Heart right ventricle (tissue), 16 donors: ENCODE measurements around the gene PPP6C. TPM values are rescaled to one million over a fixed set of nuclear protein-coding genes. Genes with fewer than 3 reads are reported as not detected.
"Not testable (repeated sequence)": the region's sequence is repeated elsewhere in the genome, so short reads cannot be mapped to it uniquely, and the experiment has no call there.

Experiments
- ATAC-seq, 8 donors: fragments of 200-7000 bp; cut with Tn5 transposase; one replicate each; pipeline ENCODE4 v1.9.1; 2020; ENCODE audit warnings: mild to moderate bottlenecking in 8 of 8, moderate library complexity in 8 of 8, moderate number of reproducible peaks in 1 of 8
- DNase-seq, 2 donors: peaks; one replicate each; pipeline ENCODE4 v3.0.0-alpha.2; 2020
- H3K27ac ChIP-seq, 10 donors: fragments of 200-600 bp; sonication (generic) in 2 of 10; one replicate each; pipeline versions ENCODE4 v1.5.0 to v1.8.0; 2020 to 2022; ENCODE audit warnings: mild to moderate bottlenecking in 3 of 10
- H3K27me3 ChIP-seq, 7 donors: fragments of 200-600 bp; one replicate each; pipeline ENCODE4 v1.8.0; 2021 to 2022; ENCODE audit warnings: mild to moderate bottlenecking in 2 of 7
- H3K36me3 ChIP-seq, 9 donors: fragments of 200-600 bp; sonication (generic) in 1 of 9; one replicate each; pipeline versions ENCODE4 v1.5.0 to v1.8.0; 2020 to 2022; ENCODE audit warnings: mild to moderate bottlenecking in 2 of 9
- H3K4me1 ChIP-seq, 9 donors: fragments of 200-600 bp; sonication (generic) in 1 of 9; one replicate each; pipeline versions ENCODE4 v1.5.0 to v1.8.0; 2020 to 2022; ENCODE audit warnings: mild to moderate bottlenecking in 4 of 9
- H3K4me3 ChIP-seq, 10 donors: fragments of 200-600 bp; sonication (generic) in 2 of 10; one replicate each; pipeline versions ENCODE4 v1.5.0 to v1.8.0; 2020 to 2022; ENCODE audit warnings: mild to moderate bottlenecking in 7 of 10, moderate library complexity in 2 of 10
- H3K9me3 ChIP-seq, 11 donors: fragments of 200-600 bp in 10 of 11; sonication (generic) in 2 of 11; one replicate each; pipeline versions ENCODE4 v1.5.0 to v1.8.0; 2013 to 2022; ENCODE audit warnings: mild to moderate bottlenecking in 2 of 11, control low read depth in 1 of 11, moderate library complexity in 1 of 11
- WGBS, 2 donors: extraction: QIAGEN DNeasy Blood & Tissue Kit; methylation state at CpG; one replicate each; pipeline ENCODE4 v1.1.7; 2013; ENCODE audit warnings: inconsistent platforms in 1 of 2; 5-methylcytosine and 5-hydroxymethylcytosine counted together
- intact Hi-C, 10 donors: fragments of 100-400 bp; cut with DNase I; formaldehyde crosslinking; loops; one replicate each; pipeline versions ENCODE4 v1.11.1 to v1.14.2; 2022
- long read RNA-seq, 3 donors: library from polyadenylated mRNA; unstranded; transcript quantifications; one replicate each; pipeline ENCODE4 v2.0.0, GENCODE V29; 2020 to 2021
- polyA plus RNA-seq, 2 donors: library from polyadenylated mRNA; stranded (reverse); fragments of 200-250 nt; gene quantifications; one replicate each; pipeline ENCODE4 v1.2.3, GENCODE V29; 2013
- total RNA-seq, 10 donors: library from RNA; stranded (reverse); fragmentation: NEBNext Ultra II Directional in 3 of 10; extraction: Animal tissue kit (Norgen Biotek cat#: 25700) in 3 of 10; gene quantifications; one replicate each; pipeline versions ENCODE4 v1.2.1 to v1.2.4, GENCODE V29; 2021 to 2023
- TF ChIP-seq, protein P1 (sequence below), 9 donors: fragments of 200-600 bp; sonication (generic) in 2 of 9; IDR thresholded peaks; one replicate each; pipeline versions ENCODE4 v1.5.0 to v1.8.0; 2021 to 2022; ENCODE audit warnings: antibody characterized with exemption in 9 of 9, mild to moderate bottlenecking in 5 of 9, moderate library complexity in 1 of 9
- donor health status: Arrhythmogenic right ventricular cardiomyopathy.
- donor health status: ischemic (EF 13 %, LVEDD 7.1; RV severe dilation, severe dysfunction).
- donor health status: healthy with polysubstance abuse.
- donor health status: DM: no; HTN: yes; CAD: no.
- donor health status: DM: no; HTN: no; CAD: no.
- donor health status: ischemic (EF 25% LVEDD 6.9; RV normal size, moderate dysfunction).
- donor health status: ischemic (EF 25% LVEDD 5.7; RV mildly dilated, moderate dysfunction).
- donor health status: healthy.
- donor health status: DM: yes; HTN: yes; CAD: no.
- donor health status: Ischemic cardiomyopathy.
- donor health status: ischemic (EF 35%, LVEDD 5.7; RV mildly dilated, moderate dysfunction).
- donor health status: nonischemic (EF 11% LVEDD 7.7; RV severe dilation, severe dysfunction).
- donor health status: DM: yes; HTN: yes; CAD: no.
- donor health status: PGD.
- donor health status: ischemic (EF 29% LVEDD 5.4; RV normal size, mild dysfunction).
- donor health status: nonischemic (EF 23%, LVEDD 6.1; RV moderate dilation, normal function).

The PPP6C gene
- 10 to 100 TPM; 32.3 to 41.5 (median 38.5) TPM for total RNA-seq
- polyA plus RNA-seq = 10 to 100 TPM; 10.3 to 17.3 TPM
- long read RNA-seq, donor 1, full-length matches to known transcripts = 41 of 47 reads
- long read RNA-seq, donor 1, partial matches to known transcripts = 4 of 47 reads
- long read RNA-seq, donor 1, other reads (novel, unspliced or antisense) = 2 of 47 reads
- long read RNA-seq, donor 2, full-length matches to known transcripts = 34 of 39 reads
- long read RNA-seq, donor 2, partial matches to known transcripts = 4 of 39 reads
- long read RNA-seq, donor 2, other reads (novel, unspliced or antisense) = 1 of 39 reads
- long read RNA-seq, donor 3, full-length matches to known transcripts = 95 of 118 reads
- long read RNA-seq, donor 3, partial matches to known transcripts = 2 of 118 reads
- long read RNA-seq, donor 3, other reads (novel, unspliced or antisense) = 21 of 118 reads

DNA sequence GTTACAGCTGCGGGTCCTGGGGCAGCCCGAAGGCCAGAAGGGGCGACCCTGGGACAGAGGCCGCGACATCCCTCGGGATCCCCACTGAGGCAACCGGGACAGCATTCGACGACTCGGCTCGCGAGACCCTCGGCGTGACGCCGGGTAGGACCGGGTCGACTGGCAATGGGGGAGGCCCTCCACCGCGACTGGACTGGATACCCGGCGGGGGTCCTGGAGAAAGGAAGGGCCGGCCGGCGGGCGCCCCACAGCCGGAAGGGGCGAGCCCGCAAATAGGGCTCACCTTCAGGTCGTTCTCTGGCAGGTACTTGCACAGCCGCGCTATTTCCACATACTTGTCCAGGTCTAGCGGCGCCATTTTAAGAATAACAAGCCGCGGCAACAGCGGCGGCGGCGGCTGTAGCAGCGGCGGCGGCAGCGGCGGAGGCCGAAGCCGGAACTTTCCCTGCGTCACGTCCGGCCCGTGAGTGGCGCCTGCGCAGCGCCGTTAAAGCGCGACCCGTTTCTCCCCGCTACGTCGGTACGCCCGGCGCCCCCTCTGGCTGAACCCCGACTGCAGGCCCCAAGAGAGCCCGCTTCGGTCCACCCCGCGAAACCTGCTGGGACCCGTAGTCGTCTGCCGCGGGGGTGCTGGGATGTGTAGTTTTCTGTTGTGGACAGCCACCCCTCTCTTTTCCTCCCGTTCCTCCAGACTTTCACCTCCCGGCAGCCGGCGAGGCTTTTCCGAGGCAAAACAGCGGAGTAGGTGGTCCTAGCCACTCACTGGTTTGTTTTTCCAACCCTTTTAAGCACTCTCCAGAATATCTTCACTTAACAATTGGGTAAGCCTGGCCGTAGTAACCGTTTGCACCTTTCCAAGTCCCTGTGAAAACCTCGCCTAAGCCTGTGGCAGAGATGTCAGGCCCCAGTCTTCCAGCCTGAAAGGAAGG is at the start of gene PPP6C:
Gene PPP6C (minus strand): TSS at position 443 of the 929 bp plus-strand sequence. CDS start 85 bp downstream, at position 358.
- Histone ChIP-seq H3K9me3 (no peaks in the 10 kb centered on the region), H3K4me1 (peaks cover 4 to 53% (median 41%) of the 10 kb centered on the region in 9 donors), H3K27me3 (no peaks in the 10 kb centered on the region), H3K4me3 (peak within 1 kb of the TSS; percentile 73 to 100 (median 90)), H3K27ac (peak within 1 kb of the TSS; percentile 52 to 99 (median 95)), H3K36me3 (peaks cover 0 to 1% (median 0%) of the 10 kb centered on the region in 9 donors)
- TF ChIP-seq, protein P1, sequence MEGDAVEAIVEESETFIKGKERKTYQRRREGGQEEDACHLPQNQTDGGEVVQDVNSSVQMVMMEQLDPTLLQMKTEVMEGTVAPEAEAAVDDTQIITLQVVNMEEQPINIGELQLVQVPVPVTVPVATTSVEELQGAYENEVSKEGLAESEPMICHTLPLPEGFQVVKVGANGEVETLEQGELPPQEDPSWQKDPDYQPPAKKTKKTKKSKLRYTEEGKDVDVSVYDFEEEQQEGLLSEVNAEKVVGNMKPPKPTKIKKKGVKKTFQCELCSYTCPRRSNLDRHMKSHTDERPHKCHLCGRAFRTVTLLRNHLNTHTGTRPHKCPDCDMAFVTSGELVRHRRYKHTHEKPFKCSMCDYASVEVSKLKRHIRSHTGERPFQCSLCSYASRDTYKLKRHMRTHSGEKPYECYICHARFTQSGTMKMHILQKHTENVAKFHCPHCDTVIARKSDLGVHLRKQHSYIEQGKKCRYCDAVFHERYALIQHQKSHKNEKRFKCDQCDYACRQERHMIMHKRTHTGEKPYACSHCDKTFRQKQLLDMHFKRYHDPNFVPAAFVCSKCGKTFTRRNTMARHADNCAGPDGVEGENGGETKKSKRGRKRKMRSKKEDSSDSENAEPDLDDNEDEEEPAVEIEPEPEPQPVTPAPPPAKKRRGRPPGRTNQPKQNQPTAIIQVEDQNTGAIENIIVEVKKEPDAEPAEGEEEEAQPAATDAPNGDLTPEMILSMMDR (IDR thresholded peaks at IDR 0.05) = peak; percentile 21 to 85 (median 69)
- WGBS, 2 donors = 0 to 1% methylated on average over 82 of the region's 82 CpGs
- DNase-seq = peak; percentile 98
- ATAC-seq = peak; percentile 99
- intact Hi-C loops = loop anchor here in 2 of 10 donors (5.0 kb wide), 1 partner anchor 247 kb away; the partner anchor contains the start of gene GOLGA1 (in 2 of the 2)

DNA sequence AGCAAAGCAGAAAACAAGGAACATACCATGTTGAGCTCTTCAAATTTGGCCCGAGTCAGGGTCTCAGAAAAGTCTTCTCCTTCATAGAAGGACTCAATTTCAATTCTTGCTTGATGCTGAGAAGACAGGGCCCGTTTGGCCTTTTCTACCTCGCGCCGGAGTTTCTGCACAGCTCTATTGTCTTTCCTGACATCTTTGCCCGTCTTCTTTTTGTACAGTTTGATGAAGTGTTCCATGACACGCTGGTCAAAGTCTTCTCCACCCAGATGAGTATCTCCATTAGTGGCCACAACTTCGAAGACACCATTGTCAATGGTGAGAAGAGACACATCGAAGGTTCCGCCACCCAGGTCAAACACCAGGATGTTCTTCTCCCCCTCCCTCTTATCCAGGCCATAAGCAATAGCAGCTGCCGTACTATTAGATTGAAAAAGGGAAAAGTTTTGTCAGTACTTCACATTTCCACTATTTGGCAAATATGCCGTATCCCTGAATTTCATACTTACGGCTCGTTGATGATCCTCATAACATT is 49.4 kb upstream of the PPP6C start:
- intact Hi-C loops = no loop called here
- H3K27ac ChIP-seq = no peak overlapping the region

DNA sequence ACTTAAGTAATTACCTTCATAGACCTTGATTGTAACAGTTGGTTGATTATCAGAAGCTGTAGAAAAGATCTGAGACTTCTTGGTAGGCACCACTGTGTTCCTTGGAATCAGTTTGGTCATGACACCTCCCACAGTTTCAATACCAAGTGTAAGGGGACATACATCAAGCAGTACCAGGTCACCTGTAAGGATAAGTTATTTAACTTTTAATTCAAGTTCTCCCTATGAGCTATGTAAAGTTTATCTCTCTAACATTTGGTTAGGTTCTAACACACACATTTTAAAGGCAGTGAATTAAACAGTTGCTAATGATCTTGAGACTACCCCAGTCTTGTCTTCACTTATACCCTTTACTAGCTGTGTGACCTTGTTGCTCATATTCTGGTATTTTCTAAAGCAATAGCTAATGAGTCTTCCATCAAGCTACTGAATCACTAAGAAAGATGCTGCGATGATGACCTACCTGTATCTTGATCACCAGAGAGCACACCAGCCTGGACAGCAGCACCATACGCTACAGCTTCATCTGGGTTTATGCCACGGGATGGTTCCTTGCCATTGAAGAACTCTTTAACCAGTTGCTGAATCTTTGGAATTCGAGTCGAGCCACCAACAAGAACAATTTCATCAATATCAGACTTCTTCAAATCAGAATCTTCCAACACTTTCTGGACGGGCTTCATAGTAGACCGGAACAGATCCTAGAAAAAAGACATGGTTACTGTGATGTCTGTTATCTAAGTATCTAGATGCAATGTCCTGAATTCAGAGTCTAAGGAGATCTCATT is 48.7 kb upstream of the PPP6C start:
- TF ChIP-seq, protein P1 (IDR thresholded peaks at IDR 0.05) = no peak
- Histone ChIP-seq H3K36me3 (peaks cover 0 to 70% (median 52%) of the 10 kb centered on the region in 9 donors), H3K9me3 (no peaks in the 10 kb centered on the region), H3K4me3 (peak overlapping the region in 9 of 10 donors; percentile 3 to 99 (median 88)), H3K27ac (peak overlapping the region in 1 of 10 donors; percentile 21), H3K4me1 (peaks cover 26 to 67% (median 63%) of the 10 kb centered on the region in 9 donors), H3K27me3 (no peaks in the 10 kb centered on the region)
- no peak for ATAC-seq
- DNase-seq = no peak
- intact Hi-C loops = no loop called here
- 66 to 77% methylated on average over 7 of the region's 7 CpGs for WGBS, 2 donors

More for the DNA sequence above, 49.4 kb upstream of the PPP6C start:
- TF ChIP-seq, protein P1 (IDR thresholded peaks at IDR 0.05) = no peak
- Histone ChIP-seq H3K4me3 (peak overlapping the region in 9 of 10 donors; percentile 79 to 99 (median 88)), H3K9me3 (no peaks in the 10 kb centered on the region), H3K27me3 (no peaks in the 10 kb centered on the region), H3K4me1 (peaks cover 26 to 68% (median 63%) of the 10 kb centered on the region in 9 donors), H3K36me3 (peaks cover 0 to 63% (median 47%) of the 10 kb centered on the region in 9 donors)
- DNase-seq (no peak), ATAC-seq (no peak)
- WGBS, 2 donors = 72 to 74% methylated on average over 14 of the region's 14 CpGs

DNA sequence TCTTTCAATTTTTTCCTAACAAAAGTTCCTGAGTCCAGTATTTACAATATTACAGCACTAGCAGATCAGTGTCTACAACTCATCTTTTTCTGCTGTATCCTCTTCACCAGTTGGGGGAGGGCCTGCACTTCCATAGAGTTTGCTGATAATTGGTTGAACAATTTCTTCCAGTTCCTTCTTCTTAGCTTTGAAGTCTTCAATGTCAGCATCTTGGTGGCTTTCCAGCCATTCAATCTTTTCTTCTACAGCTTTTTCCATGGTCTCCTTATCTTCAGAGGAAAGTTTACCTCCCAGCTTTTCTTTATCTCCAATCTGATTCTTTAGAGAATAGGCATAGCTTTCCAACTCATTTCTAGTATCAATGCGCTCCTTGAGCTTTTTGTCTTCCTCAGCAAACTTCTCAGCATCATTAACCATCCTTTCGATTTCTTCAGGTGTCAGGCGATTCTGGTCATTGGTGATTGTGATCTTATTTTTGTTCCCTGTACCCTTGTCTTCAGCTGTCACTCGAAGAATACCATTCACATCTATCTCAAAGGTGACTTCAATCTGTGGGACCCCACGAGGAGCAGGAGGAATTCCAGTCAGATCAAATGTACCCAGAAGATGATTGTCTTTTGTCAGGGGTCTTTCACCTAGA is 47.0 kb upstream of the PPP6C start:
- Histone ChIP-seq H3K36me3 (peaks cover 0 to 83% (median 52%) of the 10 kb centered on the region in 9 donors), H3K4me1 (peaks cover 24 to 60% (median 55%) of the 10 kb centered on the region in 9 donors), H3K27ac (peak overlapping the region in 2 of 10 donors; percentile 9 to 21), H3K4me3 (peak overlapping the region in 8 of 10 donors; percentile 2 to 93 (median 55))
- ATAC-seq, H3K9me3 ChIP-seq, intact Hi-C loops, DNase-seq, H3K27me3 ChIP-seq: not testable (repeated sequence)
- 58 to 63% methylated on average over 5 of the region's 5 CpGs for WGBS, 2 donors
